Uterus (tissue), 4 donors: ENCODE data around the gene GAS1. TPM values are rescaled to one million over a fixed set of nuclear protein-coding genes. Genes with fewer than 3 reads are reported as not detected.

Experiments used
- DNase-seq, 2 donors: peaks; one replicate each; pipeline ENCODE4 v3.0.0-alpha.2; 2019 to 2020
- H3K27ac ChIP-seq, 2 donors: fragments of 200-600 bp; sonication (generic); 1 replicate in 1 of 2; 2 replicates in 1 of 2; pipeline ENCODE4 v1.5.1; 2016 to 2018
- H3K27me3 ChIP-seq, 2 donors: fragments of 200-600 bp; sonication (generic); one replicate each; pipeline ENCODE4 v1.5.1; 2018 to 2019; ENCODE audit warnings: control low read depth in 1 of 2
- H3K36me3 ChIP-seq, 2 donors: fragments of 200-600 bp; sonication (generic); one replicate each; pipeline ENCODE4 v1.5.1; 2019; ENCODE audit warnings: control low read depth in 1 of 2
- H3K4me1 ChIP-seq, 2 donors: fragments of 200-600 bp; sonication (generic); one replicate each; pipeline ENCODE4 v1.5.1; 2018 to 2019; ENCODE audit warnings: control low read depth in 1 of 2
- H3K4me3 ChIP-seq, 2 donors: fragments of 200-600 bp; sonication (generic); 1 replicate in 1 of 2; 2 replicates in 1 of 2; pipeline ENCODE4 v1.5.1; 2018 to 2019; ENCODE audit warnings: mild to moderate bottlenecking in 1 of 2
- H3K9me3 ChIP-seq, 2 donors: fragments of 200-600 bp; sonication (generic); one replicate each; pipeline ENCODE4 v1.5.1; 2019; ENCODE audit warnings: control low read depth in 1 of 2
- POLR2A ChIP-seq, 2 donors: fragments of 450-650 bp; IDR thresholded peaks; one replicate each; pipeline ENCODE4 v1.6.1; 2016; ENCODE audit warnings: antibody characterized with exemption in 2 of 2, mild to moderate bottlenecking in 1 of 2, moderate library complexity in 1 of 2
- intact Hi-C: fragments of 100-400 bp; cut with DNase I; formaldehyde crosslinking; loops from one replicate; pipeline ENCODE4 v1.15.1; 2023; ENCODE audit warnings: low total_unique reads
- total RNA-seq, 4 donors: library from RNA; depleted of rRNA in 3 of 4; stranded (reverse); fragments of >200 nt in 3 of 4; gene quantifications; one replicate each; pipeline versions ENCODE4 v1.1.0 to v1.2.4, GENCODE V29; 2014 to 2023
- TF ChIP-seq, protein P1 (sequence below), 4 experiments: fragments of 200-600 bp in 2 of 4; fragments of 450-650 bp in 2 of 4; sonication (generic) in 2 of 4; IDR thresholded peaks; one replicate each; pipeline ENCODE4 v1.5.1; 2016 to 2019; ENCODE audit warnings: antibody characterized with exemption in 4 of 4, mild to moderate bottlenecking in 2 of 4, moderate library complexity in 1 of 4
- donor health status: DM: yes; HTN: yes; CAD: no.

Gene GAS1
- total RNA-seq, 4 donors from 2014 or later, result 81.6 to 281 (median 172) TPM

- no peaks in the 10 kb centered on the region for H3K27me3 ChIP-seq
- H3K27ac ChIP-seq, result no peak overlapping the region
- no peak for TF ChIP-seq POLR2A (IDR thresholded peaks at IDR 0.05)
- TF ChIP-seq, protein P1, sequence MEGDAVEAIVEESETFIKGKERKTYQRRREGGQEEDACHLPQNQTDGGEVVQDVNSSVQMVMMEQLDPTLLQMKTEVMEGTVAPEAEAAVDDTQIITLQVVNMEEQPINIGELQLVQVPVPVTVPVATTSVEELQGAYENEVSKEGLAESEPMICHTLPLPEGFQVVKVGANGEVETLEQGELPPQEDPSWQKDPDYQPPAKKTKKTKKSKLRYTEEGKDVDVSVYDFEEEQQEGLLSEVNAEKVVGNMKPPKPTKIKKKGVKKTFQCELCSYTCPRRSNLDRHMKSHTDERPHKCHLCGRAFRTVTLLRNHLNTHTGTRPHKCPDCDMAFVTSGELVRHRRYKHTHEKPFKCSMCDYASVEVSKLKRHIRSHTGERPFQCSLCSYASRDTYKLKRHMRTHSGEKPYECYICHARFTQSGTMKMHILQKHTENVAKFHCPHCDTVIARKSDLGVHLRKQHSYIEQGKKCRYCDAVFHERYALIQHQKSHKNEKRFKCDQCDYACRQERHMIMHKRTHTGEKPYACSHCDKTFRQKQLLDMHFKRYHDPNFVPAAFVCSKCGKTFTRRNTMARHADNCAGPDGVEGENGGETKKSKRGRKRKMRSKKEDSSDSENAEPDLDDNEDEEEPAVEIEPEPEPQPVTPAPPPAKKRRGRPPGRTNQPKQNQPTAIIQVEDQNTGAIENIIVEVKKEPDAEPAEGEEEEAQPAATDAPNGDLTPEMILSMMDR (IDR thresholded peaks at IDR 0.05), result no peak
- H3K4me3 ChIP-seq, result no peak overlapping the region
- no peak for DNase-seq
- no peaks in the 10 kb centered on the region for H3K9me3 ChIP-seq
- no peaks in the 10 kb centered on the region for H3K36me3 ChIP-seq
- H3K4me1 ChIP-seq, result no peaks in the 10 kb centered on the region
- intact Hi-C loops, result no loop called here
Measured at GRCh38 chr9:86918556-86918955, 28.8 kb downstream of the GAS1 start.

- H3K36me3 ChIP-seq, result no peaks in the 10 kb centered on the region
- no peaks in the 10 kb centered on the region for H3K4me1 ChIP-seq
- TF ChIP-seq, protein P1 (IDR thresholded peaks at IDR 0.05), result no peak
- TF ChIP-seq POLR2A (IDR thresholded peaks at IDR 0.05), result no peak
- DNase-seq, result no peak
- H3K9me3 ChIP-seq, result no peaks in the 10 kb centered on the region
- intact Hi-C loops, result no loop called here
- no peaks in the 10 kb centered on the region for H3K27me3 ChIP-seq
- H3K4me3 ChIP-seq, result no peak overlapping the region
- no peak overlapping the region for H3K27ac ChIP-seq
Measured at GRCh38 chr9:86912210-86912609, 35.1 kb downstream of the GAS1 start.

DNA sequence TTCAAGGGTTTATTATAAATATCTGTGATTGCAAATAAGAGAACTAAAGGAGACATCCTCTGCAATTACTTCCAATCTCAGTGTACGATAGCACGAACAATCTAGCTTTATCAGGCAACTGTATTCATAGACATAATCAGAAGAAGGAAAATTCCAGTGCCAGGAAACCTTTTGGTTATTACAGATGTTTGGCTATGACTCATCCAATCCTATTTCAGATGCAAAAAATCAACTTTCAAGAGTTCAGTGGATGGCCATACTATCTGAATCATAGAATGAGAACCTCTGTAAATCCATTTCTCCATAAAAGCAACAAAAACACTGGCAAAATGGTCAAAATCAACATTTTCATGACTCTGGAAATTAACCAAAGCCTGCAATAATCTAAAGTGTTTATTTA, 37.9 kb downstream of the GAS1 start:
- H3K4me3 ChIP-seq, result no peak overlapping the region
- no peaks in the 10 kb centered on the region for H3K27me3 ChIP-seq
- H3K36me3 ChIP-seq, result no peaks in the 10 kb centered on the region
- no peak for DNase-seq
- no peak for TF ChIP-seq POLR2A (IDR thresholded peaks at IDR 0.05)
- TF ChIP-seq, protein P1 (IDR thresholded peaks at IDR 0.05), result no peak
- no peaks in the 10 kb centered on the region for H3K4me1 ChIP-seq
- H3K27ac ChIP-seq, result no peak overlapping the region
- intact Hi-C loops, result no loop called here
- H3K9me3 ChIP-seq, result no peaks in the 10 kb centered on the region

DNA sequence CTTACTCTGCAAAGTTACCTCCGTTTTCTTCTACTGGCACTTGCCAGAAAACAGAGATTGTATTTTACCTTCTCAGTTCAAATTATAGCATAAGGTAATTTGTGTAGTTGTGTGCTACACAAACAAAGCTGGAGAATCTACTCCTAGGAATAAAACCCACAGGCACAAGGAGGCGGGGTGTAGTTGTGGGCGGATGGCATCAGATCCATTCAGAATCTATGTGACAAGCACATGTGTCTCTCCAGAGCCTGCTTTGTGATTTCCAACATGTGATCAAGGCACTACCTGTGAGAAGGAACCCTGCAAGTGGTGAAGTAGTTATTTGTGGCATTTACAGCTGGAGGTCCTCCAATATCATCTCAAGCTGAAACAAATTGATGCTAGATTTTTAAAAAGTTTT, 39.0 kb downstream of the GAS1 start:
- Histone ChIP-seq H3K36me3 (no peaks in the 10 kb centered on the region), H3K27me3 (no peaks in the 10 kb centered on the region), H3K27ac (no peak overlapping the region), H3K9me3 (no peaks in the 10 kb centered on the region), H3K4me1 (peaks cover 0 to 9% of the 10 kb centered on the region in 2 donors), H3K4me3 (no peak overlapping the region)
- TF ChIP-seq, protein P1 (IDR thresholded peaks at IDR 0.05), result no peak
- TF ChIP-seq POLR2A (IDR thresholded peaks at IDR 0.05), result no peak
- intact Hi-C loops, result no loop called here
- no peak for DNase-seq

DNA sequence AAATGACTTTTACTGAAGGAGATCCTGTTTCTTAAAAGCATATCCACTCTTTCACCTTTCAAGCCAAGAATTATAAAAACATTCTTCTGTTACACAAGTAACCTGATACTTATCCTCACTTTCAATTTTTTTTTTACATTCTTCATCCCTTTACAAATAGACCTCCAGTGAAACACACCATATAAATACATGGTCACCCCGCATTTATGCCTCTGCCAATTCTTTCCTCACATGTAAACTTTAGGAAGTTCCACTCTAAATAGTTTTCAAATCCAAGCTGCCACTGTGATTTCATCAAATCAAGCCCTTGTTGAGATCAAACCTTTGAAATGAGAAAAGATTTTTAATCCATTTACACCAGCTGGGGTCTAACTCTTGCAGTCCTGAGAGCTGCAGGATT, 40.0 kb downstream of the GAS1 start:
- TF ChIP-seq, protein P1 (IDR thresholded peaks at IDR 0.05), result no peak
- TF ChIP-seq POLR2A (IDR thresholded peaks at IDR 0.05), result no peak
- intact Hi-C loops, result no loop called here
- DNase-seq, result no peak
- Histone ChIP-seq H3K36me3 (no peaks in the 10 kb centered on the region), H3K4me3 (no peak overlapping the region), H3K27me3 (no peaks in the 10 kb centered on the region), H3K4me1 (peaks cover 0 to 9% of the 10 kb centered on the region in 2 donors), H3K9me3 (no peaks in the 10 kb centered on the region), H3K27ac (no peak overlapping the region)
